SK-N-SH (cell line): ENCODE results near the gene ALX1. TPM values are rescaled to one million over a fixed set of nuclear protein-coding genes. Genes with fewer than 3 reads are reported as not detected.

Experiments used
- CTCF ChIA-PET: fragments of 300-600, 350-600 bp; formaldehyde crosslinking; extraction: SDS; loops from one replicate; lab custom pipeline; 2021; lab: Yijun Ruan, JAX
- POLR2A ChIA-PET: fragments of 350-600 bp; sonication (Branson Sonifier 250); formaldehyde crosslinking; extraction: SDS; loops from one replicate; lab custom pipeline; 2020; ENCODE audit warnings: antibody characterized with exemption, inconsistent platforms; lab: Yijun Ruan, JAX
- DNase-seq: peaks from one replicate; pipeline ENCODE4 v3.0.0; 2012
- H2AFZ ChIP-seq: fragments of 200-600 bp; sonication (generic); 2 replicates; pipeline ENCODE4 v1.8.1; 2016; ENCODE audit warnings: antibody characterized with exemption, mild to moderate bottlenecking, low read depth
- H3F3A ChIP-seq: fragments of 200-600 bp; sonication (generic); replicated peaks from 2 replicates; pipeline ENCODE3; 2016; ENCODE audit warnings: antibody characterized with exemption, mild to moderate bottlenecking; ENCODE audit not compliant: insufficient read depth
- H3K27ac ChIP-seq, 2 experiments: fragments of 200-500 bp in 1 of 2; fragments of 200-600 bp in 1 of 2; sonication (Bioruptor generic) in 1 of 2; sonication (generic), shearing (Covaris generic) in 1 of 2; 2 replicates each; pipeline versions ENCODE4 v1.5.1 to v1.6.1; 2014 to 2016; ENCODE audit warnings: low read depth in 2 of 2, inconsistent platforms in 1 of 2, low read length in 1 of 2, mild to moderate bottlenecking in 1 of 2, mixed read lengths in 1 of 2
- H3K27me3 ChIP-seq: fragments of 200-600 bp; sonication (generic), shearing (Covaris generic); 2 replicates; pipeline ENCODE4 v1.6.1; 2016; ENCODE audit warnings: mixed run types; ENCODE audit not compliant: insufficient read depth
- H3K36me3 ChIP-seq, 2 experiments: fragments of 200-500 bp in 1 of 2; fragments of 200-600 bp in 1 of 2; sonication (Bioruptor generic) in 1 of 2; sonication (generic) in 1 of 2; replicated peaks in 1 of 2; 2 replicates each; pipeline versions ENCODE3 to v1.5.1; 2014 to 2016; ENCODE audit warnings: low read length in 1 of 2, mild to moderate bottlenecking in 1 of 2; ENCODE audit not compliant: insufficient read depth in 2 of 2, control insufficient read depth in 1 of 2
- H3K4me1 ChIP-seq, 2 experiments: fragments of 200-500 bp in 1 of 2; fragments of 200-600 bp in 1 of 2; sonication (Bioruptor generic) in 1 of 2; sonication (generic), shearing (Covaris generic) in 1 of 2; 2 replicates each; pipeline versions ENCODE4 v1.5.1 to v1.6.1; 2014 to 2016; ENCODE audit warnings: low read depth in 1 of 2, low read length in 1 of 2, mixed run types in 1 of 2; ENCODE audit not compliant: insufficient read depth in 2 of 2, control insufficient read depth in 1 of 2
- H3K4me2 ChIP-seq: fragments of 200-600 bp; sonication (generic), shearing (Covaris generic); 2 replicates; pipeline ENCODE4 v1.6.1; 2017; ENCODE audit warnings: mixed run types
- H3K4me3 ChIP-seq, 2 experiments: fragments of 200-500 bp in 1 of 2; fragments of 200-600 bp in 1 of 2; sonication (Bioruptor generic) in 1 of 2; sonication (generic), shearing (Covaris generic) in 1 of 2; 2 replicates each; pipeline versions ENCODE4 v1.5.1 to v1.8.1; 2014 to 2016; ENCODE audit warnings: low read depth in 2 of 2, inconsistent platforms in 1 of 2, low read length in 1 of 2, mild to moderate bottlenecking in 1 of 2, mixed read lengths in 1 of 2, moderate library complexity in 1 of 2
- H3K79me2 ChIP-seq: fragments of 200-600 bp; sonication (generic); 2 replicates; pipeline ENCODE4 v1.8.1; 2017; ENCODE audit warnings: mild to moderate bottlenecking; ENCODE audit not compliant: insufficient read depth
- H3K9ac ChIP-seq: fragments of 200-600 bp; sonication (generic); 2 replicates; pipeline ENCODE4 v1.6.1; 2017; ENCODE audit warnings: mixed run types
- H3K9me2 ChIP-seq: fragments of 200-600 bp; sonication (generic); 2 replicates; pipeline ENCODE4 v1.6.1; 2017; ENCODE audit warnings: mixed run types
- H3K9me3 ChIP-seq: fragments of 200-600 bp; sonication (generic); 2 replicates; pipeline ENCODE4 v1.6.1; 2017; ENCODE audit warnings: mixed run types, mild to moderate bottlenecking, moderate library complexity
- H4K20me1 ChIP-seq: fragments of 200-600 bp; sonication (generic); 2 replicates; pipeline ENCODE4 v1.6.1; 2017; ENCODE audit warnings: mild to moderate bottlenecking, mixed run types; ENCODE audit not compliant: insufficient read depth
- CHD2 ChIP-seq: fragments of 150-350 bp; IDR thresholded peaks from 2 replicates; pipeline ENCODE4 v1.6.1; 2018; ENCODE audit warnings: low read length; ENCODE audit not compliant: partially characterized antibody
- ELF1 ChIP-seq: IDR thresholded peaks from 2 replicates; pipeline ENCODE4 v1.4.0; 2012
- FOXJ3 ChIP-seq: sonication (generic); formaldehyde crosslinking; IDR thresholded peaks from 2 replicates; pipeline ENCODE4 v1.5.1; 2020; ENCODE audit warnings: mild to moderate bottlenecking, missing genetic modification reagents
- GABPA ChIP-seq: IDR thresholded peaks from 2 replicates; pipeline ENCODE4 v1.4.0; 2012; ENCODE audit warnings: low read depth, mild to moderate bottlenecking
- GATA2 ChIP-seq: sonication (generic); formaldehyde crosslinking; IDR thresholded peaks from 2 replicates; pipeline ENCODE4 v1.5.0; 2020; ENCODE audit warnings: mild to moderate bottlenecking, missing genetic modification reagents
- IRF3 ChIP-seq: fragments of 150-350 bp; IDR thresholded peaks from 2 replicates; pipeline ENCODE4 v1.6.1; 2016; ENCODE audit warnings: mild to moderate bottlenecking, low read depth, low read length
- JUND ChIP-seq: IDR thresholded peaks from 2 replicates; pipeline ENCODE4 v1.4.0; 2012
- MAX ChIP-seq: IDR thresholded peaks from 2 replicates; pipeline ENCODE4 v1.4.0; 2012; ENCODE audit warnings: low read depth
- MEF2A ChIP-seq: IDR thresholded peaks from 2 replicates; pipeline ENCODE4 v1.4.0; 2012; ENCODE audit warnings: low read depth, borderline replicate concordance
- MXI1 ChIP-seq: IDR thresholded peaks from 2 replicates; pipeline ENCODE4 v1.6.1; 2012; ENCODE audit warnings: mild to moderate bottlenecking, low read depth, low read length, improper control_type of control experiment
- NFIC ChIP-seq: IDR thresholded peaks from 2 replicates; pipeline ENCODE4 v1.4.0; 2012; ENCODE audit warnings: borderline replicate concordance
- NRF1 ChIP-seq: IDR thresholded peaks from 2 replicates; pipeline ENCODE4 v1.6.1; 2012; ENCODE audit warnings: low read depth, mild to moderate bottlenecking, low read length
- RAD21 ChIP-seq: IDR thresholded peaks from 2 replicates; pipeline ENCODE4 v1.6.1; 2012; ENCODE audit warnings: mild to moderate bottlenecking, low read length
- RCOR1 ChIP-seq: fragments of 150-350 bp; IDR thresholded peaks from 2 replicates; pipeline ENCODE4 v1.6.1; 2017; ENCODE audit warnings: antibody characterized with exemption, low read length
- RFX5 ChIP-seq: IDR thresholded peaks from 2 replicates; pipeline ENCODE4 v1.6.1; 2012; ENCODE audit warnings: mild to moderate bottlenecking, improper control_type of control experiment, low read length
- TAF1 ChIP-seq: IDR thresholded peaks from 2 replicates; pipeline ENCODE4 v1.6.1; 2012; ENCODE audit warnings: low read depth, mild to moderate bottlenecking, low read length, moderate library complexity, borderline replicate concordance
- TEAD4 ChIP-seq: IDR thresholded peaks from 2 replicates; pipeline ENCODE4 v1.4.0; 2012; ENCODE audit warnings: mild to moderate bottlenecking, borderline replicate concordance; ENCODE audit not compliant: insufficient read depth
- YY1 ChIP-seq: IDR thresholded peaks from 2 replicates; pipeline ENCODE4 v1.4.0; 2012; ENCODE audit warnings: low read depth, mild to moderate bottlenecking
- WGBS: methylation state at CpG from one replicate; pipeline ENCODE4 v1.1.6; 2017; ENCODE audit warnings: low lambda C conversion rate; 5-methylcytosine and 5-hydroxymethylcytosine counted together
- polyA plus RNA-seq, 3 experiments: library from polyadenylated mRNA; depleted of rRNA; stranded (reverse); fragments of >200 nt; gene quantifications; 2 replicates each; pipeline ENCODE4 v1.2.3, GENCODE V29; 2012
- TF ChIP-seq, protein P1 (sequence below): IDR thresholded peaks from 2 replicates; pipeline ENCODE4 v1.6.1; 2012; ENCODE audit warnings: mild to moderate bottlenecking, low read depth, low read length, moderate library complexity

Gene ALX1
- polyA plus RNA-seq, 1 of the 3 experiments (the other 2 are of a cell fraction) = not detected

GRCh38 chr12:85275374-85275773 is 4.6 kb upstream of the ALX1 start:
- no peak for DNase-seq
- Histone ChIP-seq H3K4me3 (no peak overlapping the region), H3K9me3 (no peaks in the 10 kb centered on the region), H3K9ac (no peak overlapping the region), H3K27me3 (peaks cover 33% of the 10 kb centered on the region), H4K20me1 (no peaks in the 10 kb centered on the region), H3K79me2 (no peaks in the 10 kb centered on the region), H3K4me1 (peaks cover 0 to 2% of the 10 kb centered on the region in 2 experiments; a peak in 1 of 4 replicates), H3K9me2 (no peaks in the 10 kb centered on the region), H3K4me2 (no peak overlapping the region), H3F3A (no peaks in the 10 kb centered on the region), H3K27ac (no peak overlapping the region), H2AFZ (no peak overlapping the region), H3K36me3 (no peaks in the 10 kb centered on the region)
- POLR2A ChIA-PET = no interaction called here
- WGBS = 27% methylated on average over 2 of the region's 2 CpGs
- no peak for TF ChIP-seq MAX
- TF ChIP-seq TEAD4 = no peak
- no peak for TF ChIP-seq TAF1
- CTCF ChIA-PET = no interaction called here

GRCh38 chr12:85277191-85277590 is 2.8 kb upstream of the ALX1 start:
- H3K4me3 ChIP-seq = no peak overlapping the region
- CTCF ChIA-PET = interaction anchor here (1.1 to 1.5 kb wide), 2 partner anchors 148 to 200 kb away, joined by 3 to 5 read pairs; no protein-coding TSS in a partner anchor
- H3K9me2 ChIP-seq = no peaks in the 10 kb centered on the region
- no peaks in the 10 kb centered on the region for H3K79me2 ChIP-seq
- no peak for DNase-seq
- no peak overlapping the region for H3K4me2 ChIP-seq
- TF ChIP-seq NRF1 (no peak), MEF2A (no peak), GABPA (no peak), MXI1 (no peak), YY1 (no peak), ELF1 (no peak)
- TF ChIP-seq, all 33 proteins: peak for 0
- Histone ChIP-seq H3K9ac (no peak overlapping the region), H4K20me1 (no peaks in the 10 kb centered on the region), H3K4me1 (peaks cover 0 to 2% of the 10 kb centered on the region in 2 experiments; a peak in 1 of 4 replicates), H3K27ac (no peak overlapping the region), H3F3A (no peaks in the 10 kb centered on the region), H3K9me3 (no peaks in the 10 kb centered on the region), H3K27me3 (peaks cover 43% of the 10 kb centered on the region), H3K36me3 (no peaks in the 10 kb centered on the region), H2AFZ (no peak overlapping the region)
- POLR2A ChIA-PET = no interaction called here
- 47% methylated on average over 3 of the region's 3 CpGs for WGBS

DNA sequence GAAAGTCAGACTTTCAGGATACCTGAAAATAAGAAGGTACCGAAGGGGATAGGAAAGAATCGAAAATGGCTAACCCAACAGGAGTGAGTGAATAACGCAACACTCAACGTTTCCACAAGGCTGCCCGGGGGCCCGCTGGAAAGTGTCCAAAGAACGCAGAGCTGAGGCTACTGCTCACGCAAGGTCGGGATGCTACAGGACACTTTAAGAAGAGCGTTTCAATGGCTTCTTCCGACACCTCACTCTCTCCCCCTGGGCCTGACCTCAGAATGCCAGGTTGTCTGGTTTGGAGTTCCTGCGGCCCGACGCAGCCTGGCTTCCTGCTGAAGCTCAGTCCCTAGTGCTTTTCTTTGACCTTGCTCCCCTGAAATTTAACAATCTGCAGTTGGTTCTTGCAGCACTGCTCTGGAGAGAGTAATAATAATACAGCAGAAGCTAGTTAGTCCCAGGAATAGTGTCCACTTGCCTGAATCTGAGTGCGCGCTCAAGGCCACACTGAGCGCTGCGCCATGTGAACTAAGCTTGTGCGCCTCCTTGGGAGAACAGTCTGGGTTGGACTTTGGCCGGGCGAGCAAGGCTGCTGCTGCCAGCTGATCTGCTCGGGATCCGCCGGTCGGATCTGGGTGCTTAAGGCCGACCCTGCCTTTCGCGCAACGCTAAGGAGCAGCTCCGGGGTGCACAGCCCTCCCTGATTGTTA is 2.0 kb upstream of the ALX1 start:
- Histone ChIP-seq H3F3A (no peaks in the 10 kb centered on the region), H3K36me3 (no peaks in the 10 kb centered on the region), H3K9me3 (no peaks in the 10 kb centered on the region), H2AFZ (no peak overlapping the region), H3K9me2 (no peaks in the 10 kb centered on the region), H4K20me1 (no peaks in the 10 kb centered on the region), H3K4me2 (no peak overlapping the region), H3K27me3 (peaks cover 38% of the 10 kb centered on the region), H3K79me2 (no peaks in the 10 kb centered on the region), H3K4me3 (no peak overlapping the region), H3K9ac (no peak overlapping the region), H3K4me1 (peaks cover 0 to 2% of the 10 kb centered on the region in 2 experiments; a peak in 1 of 4 replicates), H3K27ac (no peak overlapping the region)
- 85% methylated on average over 19 of the region's 30 CpGs for WGBS
- CTCF ChIA-PET = interaction anchor here (1.0 to 1.5 kb wide), 2 partner anchors 25 to 201 kb away, joined by 3 to 5 read pairs; no protein-coding TSS in a partner anchor
- no peak for DNase-seq
- POLR2A ChIA-PET = no interaction called here
- TF ChIP-seq JUND = no peak
- TF ChIP-seq RFX5 = no peak
- TF ChIP-seq ELF1 = no peak
- TF ChIP-seq, protein P1, sequence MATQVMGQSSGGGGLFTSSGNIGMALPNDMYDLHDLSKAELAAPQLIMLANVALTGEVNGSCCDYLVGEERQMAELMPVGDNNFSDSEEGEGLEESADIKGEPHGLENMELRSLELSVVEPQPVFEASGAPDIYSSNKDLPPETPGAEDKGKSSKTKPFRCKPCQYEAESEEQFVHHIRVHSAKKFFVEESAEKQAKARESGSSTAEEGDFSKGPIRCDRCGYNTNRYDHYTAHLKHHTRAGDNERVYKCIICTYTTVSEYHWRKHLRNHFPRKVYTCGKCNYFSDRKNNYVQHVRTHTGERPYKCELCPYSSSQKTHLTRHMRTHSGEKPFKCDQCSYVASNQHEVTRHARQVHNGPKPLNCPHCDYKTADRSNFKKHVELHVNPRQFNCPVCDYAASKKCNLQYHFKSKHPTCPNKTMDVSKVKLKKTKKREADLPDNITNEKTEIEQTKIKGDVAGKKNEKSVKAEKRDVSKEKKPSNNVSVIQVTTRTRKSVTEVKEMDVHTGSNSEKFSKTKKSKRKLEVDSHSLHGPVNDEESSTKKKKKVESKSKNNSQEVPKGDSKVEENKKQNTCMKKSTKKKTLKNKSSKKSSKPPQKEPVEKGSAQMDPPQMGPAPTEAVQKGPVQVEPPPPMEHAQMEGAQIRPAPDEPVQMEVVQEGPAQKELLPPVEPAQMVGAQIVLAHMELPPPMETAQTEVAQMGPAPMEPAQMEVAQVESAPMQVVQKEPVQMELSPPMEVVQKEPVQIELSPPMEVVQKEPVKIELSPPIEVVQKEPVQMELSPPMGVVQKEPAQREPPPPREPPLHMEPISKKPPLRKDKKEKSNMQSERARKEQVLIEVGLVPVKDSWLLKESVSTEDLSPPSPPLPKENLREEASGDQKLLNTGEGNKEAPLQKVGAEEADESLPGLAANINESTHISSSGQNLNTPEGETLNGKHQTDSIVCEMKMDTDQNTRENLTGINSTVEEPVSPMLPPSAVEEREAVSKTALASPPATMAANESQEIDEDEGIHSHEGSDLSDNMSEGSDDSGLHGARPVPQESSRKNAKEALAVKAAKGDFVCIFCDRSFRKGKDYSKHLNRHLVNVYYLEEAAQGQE = no peak
- TF ChIP-seq NFIC = no peak
- no peak for TF ChIP-seq YY1
- TF ChIP-seq CHD2 = no peak
- TF ChIP-seq FOXJ3 (CRISPR knock-in tag) = no peak
- no peak for TF ChIP-seq RCOR1
- TF ChIP-seq RAD21 = no peak
- TF ChIP-seq IRF3 = no peak
- no peak for TF ChIP-seq GABPA
- no peak for TF ChIP-seq GATA2 (CRISPR knock-in tag)
